ENCODE data around the gene CKAP5.

GRCh38 chr11:46736146-46736545 lies 109.9 kb downstream of the CKAP5 start:
- no peak for TF ChIP-seq TARDBP (IDR thresholded peaks at IDR 0.05)
- TF ChIP-seq, protein P1, sequence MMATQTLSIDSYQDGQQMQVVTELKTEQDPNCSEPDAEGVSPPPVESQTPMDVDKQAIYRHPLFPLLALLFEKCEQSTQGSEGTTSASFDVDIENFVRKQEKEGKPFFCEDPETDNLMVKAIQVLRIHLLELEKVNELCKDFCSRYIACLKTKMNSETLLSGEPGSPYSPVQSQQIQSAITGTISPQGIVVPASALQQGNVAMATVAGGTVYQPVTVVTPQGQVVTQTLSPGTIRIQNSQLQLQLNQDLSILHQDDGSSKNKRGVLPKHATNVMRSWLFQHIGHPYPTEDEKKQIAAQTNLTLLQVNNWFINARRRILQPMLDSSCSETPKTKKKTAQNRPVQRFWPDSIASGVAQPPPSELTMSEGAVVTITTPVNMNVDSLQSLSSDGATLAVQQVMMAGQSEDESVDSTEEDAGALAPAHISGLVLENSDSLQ (IDR thresholded peaks at IDR 0.05) = no peak
- no peak for TF ChIP-seq LEF1 (IDR thresholded peaks at IDR 0.05; ENCODE audit: borderline replicate concordance)
- no peak for TF ChIP-seq BHLHE40 (IDR thresholded peaks at IDR 0.05; ENCODE audit: borderline replicate concordance)
- TF ChIP-seq FOXM1 (IDR thresholded peaks at IDR 0.05; ENCODE audit: borderline replicate concordance) = no peak
- no peak for TF ChIP-seq SP1 (IDR thresholded peaks at IDR 0.05)
- no peak for TF ChIP-seq ARNT (IDR thresholded peaks at IDR 0.05)
- no peak for TF ChIP-seq FOXK2 (IDR thresholded peaks at IDR 0.05)
- no peak for TF ChIP-seq HDGF (IDR thresholded peaks at IDR 0.05; ENCODE audit: borderline replicate concordance)
